Trophoblast cell (in vitro differentiated cells and primary cell): ENCODE data around the gene PRPF18.

Experiments
- DNase-seq, 2 donors: peaks; one replicate each; pipeline ENCODE4 v3.0.0-alpha.2; 2016
- H2AFZ ChIP-seq: 2 replicates; pipeline ENCODE4 v1.6.1; 2013; ENCODE audit warnings: low read length, moderate library complexity, mild to moderate bottlenecking; ENCODE audit not compliant: insufficient read depth, poor library complexity
- H2AK5ac ChIP-seq: 2 replicates; pipeline ENCODE4 v1.6.1; 2013; ENCODE audit warnings: mild to moderate bottlenecking, low read length
- H2BK120ac ChIP-seq: 2 replicates; pipeline ENCODE4 v1.6.1; 2013; ENCODE audit warnings: low read length, mild to moderate bottlenecking, moderate library complexity; ENCODE audit not compliant: insufficient read depth, poor library complexity
- H2BK12ac ChIP-seq: 2 replicates; pipeline ENCODE4 v1.6.1; 2013; ENCODE audit warnings: mild to moderate bottlenecking, low read length, moderate library complexity
- H2BK5ac ChIP-seq: 2 replicates; pipeline ENCODE4 v1.6.1; 2013; ENCODE audit warnings: low read length, low read depth, moderate library complexity, mild to moderate bottlenecking; ENCODE audit not compliant: poor library complexity
- H3K14ac ChIP-seq: 2 replicates; pipeline ENCODE4 v1.6.1; 2013; ENCODE audit warnings: mild to moderate bottlenecking, low read length
- H3K18ac ChIP-seq: 2 replicates; pipeline ENCODE4 v1.6.1; 2013; ENCODE audit warnings: mild to moderate bottlenecking, low read length
- H3K23ac ChIP-seq: 2 replicates; pipeline ENCODE4 v1.6.1; 2013; ENCODE audit warnings: low read length
- H3K27ac ChIP-seq: 2 replicates; pipeline ENCODE4 v1.5.1; 2013; ENCODE audit warnings: low read depth, mild to moderate bottlenecking, inconsistent platforms, low read length, moderate library complexity
- H3K27me3 ChIP-seq: 2 replicates; pipeline ENCODE4 v1.6.1; 2013; ENCODE audit warnings: inconsistent platforms, mild to moderate bottlenecking, low read length, moderate library complexity; ENCODE audit not compliant: insufficient read depth
- H3K36me3 ChIP-seq, 2 experiments: 1 replicate in 1 of 2; 2 replicates in 1 of 2; pipeline ENCODE4 v1.6.1; 2013; ENCODE audit warnings: low read length in 2 of 2, mild to moderate bottlenecking in 2 of 2, moderate library complexity in 1 of 2; ENCODE audit not compliant: insufficient read depth in 2 of 2, control insufficient read depth in 1 of 2
- H3K4ac ChIP-seq: 2 replicates; pipeline ENCODE4 v1.6.1; 2013; ENCODE audit warnings: low read depth, mild to moderate bottlenecking, low read length, moderate library complexity
- H3K4me1 ChIP-seq, 2 experiments: 1 replicate in 1 of 2; 2 replicates in 1 of 2; pipeline ENCODE4 v1.6.1; 2013; ENCODE audit warnings: low read length in 2 of 2, mild to moderate bottlenecking in 2 of 2, moderate library complexity in 1 of 2; ENCODE audit not compliant: insufficient read depth in 2 of 2, control insufficient read depth in 1 of 2
- H3K4me2 ChIP-seq: 2 replicates; pipeline ENCODE4 v1.6.1; 2013; ENCODE audit warnings: inconsistent platforms, mild to moderate bottlenecking, low read length, moderate library complexity
- H3K4me3 ChIP-seq: 2 replicates; pipeline ENCODE4 v1.5.1; 2013; ENCODE audit warnings: mild to moderate bottlenecking, low read depth, low read length, inconsistent platforms
- H3K79me1 ChIP-seq: one replicate; pipeline ENCODE4 v1.6.1; 2013; ENCODE audit warnings: low read length
- H3K79me2 ChIP-seq: 2 replicates; pipeline ENCODE4 v1.6.1; 2013; ENCODE audit warnings: low read length, mild to moderate bottlenecking; ENCODE audit not compliant: control insufficient read depth, insufficient read depth, poor library complexity
- H3K9ac ChIP-seq: 2 replicates; pipeline ENCODE4 v1.6.1; 2013; ENCODE audit warnings: mild to moderate bottlenecking, low read length
- H3K9me3 ChIP-seq: 2 replicates; pipeline ENCODE4 v1.6.1; 2013; ENCODE audit warnings: low read depth, mild to moderate bottlenecking, control low read depth, inconsistent platforms, low read length; ENCODE audit not compliant: insufficient read depth
- H4K12ac ChIP-seq: 2 replicates; pipeline ENCODE4 v1.6.1; 2013; ENCODE audit warnings: low read depth, mild to moderate bottlenecking, low read length, moderate library complexity
- H4K8ac ChIP-seq: 2 replicates; pipeline ENCODE4 v1.6.1; 2013; ENCODE audit warnings: low read depth, mild to moderate bottlenecking, low read length, moderate library complexity
- H4K91ac ChIP-seq: one replicate; pipeline ENCODE4 v1.6.1; 2013; ENCODE audit warnings: low read depth, mild to moderate bottlenecking, low read length, moderate library complexity
- WGBS: extraction: QIAGEN DNeasy Blood & Tissue Kit; methylation state at CpG from one replicate; pipeline ENCODE4 v1.1.7; 2013; ENCODE audit warnings: missing lambda C conversion rate; ENCODE audit not compliant: insufficient read length, insufficient coverage; ENCODE audit errors: extremely low coverage; 5-methylcytosine and 5-hydroxymethylcytosine counted together

The PRPF18 gene

DNA sequence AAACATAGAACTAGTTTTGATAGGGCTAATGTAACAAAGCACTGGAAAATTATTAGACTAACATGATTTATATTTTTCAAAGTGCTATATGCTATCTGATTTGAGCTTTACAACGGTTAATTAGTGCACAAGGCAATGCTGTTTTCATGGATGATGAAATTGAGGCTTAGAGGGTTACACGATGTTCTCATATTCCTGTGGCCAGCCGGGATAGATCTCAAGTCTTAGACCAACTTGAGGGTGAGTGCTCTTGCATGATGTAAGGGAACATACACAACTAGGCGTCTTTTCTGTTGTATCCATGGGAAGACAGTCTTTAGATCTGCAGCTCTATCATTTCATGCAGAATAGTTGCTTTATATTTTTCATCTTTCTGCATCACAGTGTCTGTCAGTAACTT lies 4.1 kb downstream of the PRPF18 start:
- no peak overlapping the region for H3K9ac ChIP-seq

DNA sequence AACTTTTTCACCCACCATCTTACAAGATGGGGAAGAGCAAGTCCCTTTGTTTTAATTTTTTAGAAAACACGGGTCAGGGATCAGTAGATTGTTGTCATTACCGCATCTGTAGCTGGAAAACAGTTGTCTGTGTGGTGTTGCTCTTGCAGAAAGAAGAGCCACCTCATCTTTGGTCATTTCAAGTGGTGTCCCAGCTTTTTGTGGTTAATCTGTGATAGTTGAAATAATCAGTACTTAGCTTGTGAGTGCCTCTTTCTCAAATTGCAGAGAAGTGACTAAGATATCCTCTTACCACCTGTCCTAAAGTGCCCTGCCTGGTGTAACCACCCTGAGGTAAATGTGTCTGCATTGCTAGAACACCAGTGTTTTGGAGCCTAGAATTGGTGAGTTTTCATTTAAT lies 5.5 kb downstream of the PRPF18 start:
- Histone ChIP-seq H3K9me3 (no peaks in the 10 kb centered on the region), H3K23ac (no peak overlapping the region), H4K91ac (no peak overlapping the region), H2BK5ac (no peak overlapping the region), H3K4me1 (peaks cover 0 to 5% of the 10 kb centered on the region in 2 experiments), H3K18ac (no peak overlapping the region), H3K36me3 (peaks cover 0 to 2% of the 10 kb centered on the region in 2 experiments), H2AK5ac (no peak overlapping the region), H4K8ac (no peak overlapping the region), H3K4me2 (no peak overlapping the region), H2BK120ac (no peak overlapping the region), H3K79me2 (no peaks in the 10 kb centered on the region), H3K27me3 (no peaks in the 10 kb centered on the region), H3K9ac (no peak overlapping the region), H2AFZ (no peak overlapping the region), H3K4ac (no peak overlapping the region), H3K27ac (no peak overlapping the region), H3K14ac (no peak overlapping the region), H3K4me3 (no peak overlapping the region), H4K12ac (no peak overlapping the region), H3K79me1 (no peaks in the 10 kb centered on the region), H2BK12ac (no peak overlapping the region)
- DNase-seq, result no peak
- no CpG with 5 or more reads among the region's 2 CpGs for WGBS

More for the DNA sequence above, 4.1 kb downstream of the PRPF18 start:
- Histone ChIP-seq H3K14ac (no peak overlapping the region), H4K12ac (no peak overlapping the region), H3K9me3 (no peaks in the 10 kb centered on the region), H4K91ac (no peak overlapping the region), H3K23ac (no peak overlapping the region), H2BK120ac (no peak overlapping the region), H3K36me3 (peaks cover 0 to 2% of the 10 kb centered on the region in 2 experiments), H3K27ac (no peak overlapping the region), H3K27me3 (no peaks in the 10 kb centered on the region), H2AK5ac (no peak overlapping the region), H3K4ac (no peak overlapping the region), H3K4me2 (no peak overlapping the region), H3K4me1 (peaks cover 0 to 5% of the 10 kb centered on the region in 2 experiments), H3K18ac (no peak overlapping the region), H3K4me3 (no peak overlapping the region), H2BK5ac (no peak overlapping the region), H3K79me1 (peaks cover 3% of the 10 kb centered on the region), H4K8ac (no peak overlapping the region), H3K79me2 (peaks cover 3% of the 10 kb centered on the region), H2AFZ (no peak overlapping the region), H2BK12ac (no peak overlapping the region)
- DNase-seq, result no peak
- no CpG with 5 or more reads among the region's 4 CpGs for WGBS

DNA sequence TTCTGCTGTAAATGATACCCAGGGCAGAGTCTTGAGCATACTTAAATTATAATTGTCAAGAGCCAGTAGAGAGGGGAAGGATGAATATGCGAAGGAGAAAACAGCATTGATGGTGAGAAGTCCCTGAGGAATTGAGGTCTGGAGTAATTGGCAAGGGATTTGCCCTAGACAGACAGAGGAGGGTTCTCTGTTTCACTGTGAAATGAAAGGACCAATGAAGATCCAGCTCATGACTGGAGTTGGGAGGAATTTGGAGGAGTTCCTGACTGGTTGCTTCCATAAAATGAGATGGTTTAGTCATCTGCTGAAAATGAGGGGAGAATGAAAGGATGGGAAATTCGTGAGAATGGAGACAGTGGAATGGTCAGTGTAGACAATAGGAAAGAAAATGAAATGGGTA lies 6.8 kb downstream of the PRPF18 start:
- H2BK12ac ChIP-seq, result no peak overlapping the region
- no peak overlapping the region for H2BK120ac ChIP-seq
- H3K27me3 ChIP-seq, result no peaks in the 10 kb centered on the region
- H4K12ac ChIP-seq, result no peak overlapping the region
- no peak overlapping the region for H2AFZ ChIP-seq
- H2BK5ac ChIP-seq, result no peak overlapping the region
- no peak overlapping the region for H3K4me2 ChIP-seq
- H3K4ac ChIP-seq, result no peak overlapping the region
- H3K9ac ChIP-seq, result no peak overlapping the region
- H4K91ac ChIP-seq, result no peak overlapping the region
- H3K9me3 ChIP-seq, result no peaks in the 10 kb centered on the region
- no peak overlapping the region for H2AK5ac ChIP-seq
- H4K8ac ChIP-seq, result no peak overlapping the region
- no peaks in the 10 kb centered on the region for H3K79me1 ChIP-seq
- no peaks in the 10 kb centered on the region for H3K4me1 ChIP-seq
- H3K18ac ChIP-seq, result no peak overlapping the region
- WGBS, result 100% methylated on average over 1 of the region's 2 CpGs
- no peak overlapping the region for H3K23ac ChIP-seq
- H3K79me2 ChIP-seq, result no peaks in the 10 kb centered on the region
- H3K4me3 ChIP-seq, result no peak overlapping the region
- H3K36me3 ChIP-seq, result peaks cover 0 to 2% of the 10 kb centered on the region in 2 experiments
- DNase-seq, result no peak
- no peak overlapping the region for H3K27ac ChIP-seq
- H3K14ac ChIP-seq, result no peak overlapping the region

DNA sequence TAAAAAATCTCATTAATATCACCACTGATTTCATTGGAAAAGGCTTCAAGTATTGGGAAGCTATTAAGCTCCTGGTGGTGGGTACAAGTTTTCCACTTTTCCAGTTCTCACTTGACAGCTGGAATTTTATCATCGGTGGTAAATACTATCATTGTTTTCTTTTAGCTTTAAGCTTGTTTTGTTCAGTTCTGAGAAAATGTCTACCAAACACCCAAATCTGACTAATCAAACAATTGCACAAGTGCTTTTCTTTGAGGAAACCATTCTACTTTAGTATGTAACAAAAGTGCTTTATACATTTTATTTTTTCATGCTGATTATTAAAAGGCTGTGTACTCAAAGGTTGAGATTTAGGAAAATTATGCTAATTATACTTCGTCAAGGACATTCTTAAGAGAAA lies 7.9 kb downstream of the PRPF18 start:
- Histone ChIP-seq H3K9me3 (no peaks in the 10 kb centered on the region), H3K4me2 (no peak overlapping the region), H2BK5ac (no peak overlapping the region), H3K4ac (no peak overlapping the region), H3K27me3 (no peaks in the 10 kb centered on the region), H3K79me1 (no peaks in the 10 kb centered on the region), H3K4me3 (no peak overlapping the region), H3K27ac (no peak overlapping the region), H2AK5ac (no peak overlapping the region), H2BK12ac (no peak overlapping the region), H2AFZ (no peak overlapping the region), H2BK120ac (no peak overlapping the region), H3K18ac (no peak overlapping the region), H4K8ac (no peak overlapping the region), H3K79me2 (no peaks in the 10 kb centered on the region), H3K23ac (no peak overlapping the region), H3K9ac (no peak overlapping the region), H3K4me1 (no peaks in the 10 kb centered on the region), H3K14ac (no peak overlapping the region), H3K36me3 (peaks cover 0 to 2% of the 10 kb centered on the region in 2 experiments), H4K12ac (no peak overlapping the region), H4K91ac (no peak overlapping the region)
- no peak for DNase-seq
- WGBS, result no CpG with 5 or more reads among the region's 2 CpGs
